LNCaP clone FGC (cell line): ENCODE results near the gene ZNF544.
"Not testable (repeated sequence)": the region's sequence is repeated elsewhere in the genome, so short reads cannot be mapped to it uniquely, and the experiment has no call there.

Source experiments
- DNase-seq: peaks from one replicate; pipeline ENCODE4 v3.0.0-alpha.2; 2011; ENCODE audit warnings: low read depth
- H3K4me3 ChIP-seq: 2 replicates; pipeline ENCODE4 v1.5.1; 2011; ENCODE audit warnings: mild to moderate bottlenecking, low read depth, low read length, control low read depth
- CTCF ChIP-seq: IDR thresholded peaks from 2 replicates; pipeline ENCODE4 v1.5.1; 2012; ENCODE audit warnings: mild to moderate bottlenecking; ENCODE audit not compliant: control insufficient read depth, insufficient read depth; ENCODE audit errors: extremely low read depth

The ZNF544 gene

GRCh38 chr19:58305065-58305931 is 76.6 kb downstream of the ZNF544 start, which contains the start of gene ERVK3-1:
Gene ERVK3-1, plus strand, starts transcription at chr19:58305377. Its CDS starts 6,792 bp downstream, at chr19:58312169.
- peak; percentile 94 for DNase-seq
- TF ChIP-seq CTCF = no peak
- H3K4me3 ChIP-seq = peak within 1 kb of the TSS; percentile 95

GRCh38 chr19:58305932-58306323 is 77.2 kb downstream of the ZNF544 start:
- peak overlapping the region; percentile 95 for H3K4me3 ChIP-seq
- no peak for DNase-seq
- TF ChIP-seq CTCF = no peak

DNA sequence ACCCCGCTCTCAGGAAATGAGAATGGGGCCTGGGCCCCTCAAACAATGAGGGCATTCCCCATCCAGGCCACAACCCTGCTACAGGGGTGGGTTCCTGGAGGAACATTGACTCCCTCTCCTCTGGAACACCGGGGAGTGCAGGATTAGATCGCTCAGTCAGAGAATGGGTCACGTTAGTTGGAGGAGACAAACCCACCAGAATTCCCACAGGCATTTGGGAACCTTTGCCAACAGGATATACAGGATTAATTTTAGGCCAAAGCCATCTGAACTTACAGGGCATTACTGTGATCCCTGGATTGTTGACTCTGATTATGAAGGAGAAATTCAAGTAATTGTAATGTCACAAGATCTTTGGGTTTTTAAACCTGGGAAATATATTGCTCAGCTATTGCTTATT is 79.0 kb downstream of the ZNF544 start:
- H3K4me3 ChIP-seq = no peak overlapping the region
- no peak for TF ChIP-seq CTCF
- DNase-seq = no peak

GRCh38 chr19:58310685-58311084 is 82.0 kb downstream of the ZNF544 start:
- H3K4me3 ChIP-seq, DNase-seq: not testable (repeated sequence)

DNA sequence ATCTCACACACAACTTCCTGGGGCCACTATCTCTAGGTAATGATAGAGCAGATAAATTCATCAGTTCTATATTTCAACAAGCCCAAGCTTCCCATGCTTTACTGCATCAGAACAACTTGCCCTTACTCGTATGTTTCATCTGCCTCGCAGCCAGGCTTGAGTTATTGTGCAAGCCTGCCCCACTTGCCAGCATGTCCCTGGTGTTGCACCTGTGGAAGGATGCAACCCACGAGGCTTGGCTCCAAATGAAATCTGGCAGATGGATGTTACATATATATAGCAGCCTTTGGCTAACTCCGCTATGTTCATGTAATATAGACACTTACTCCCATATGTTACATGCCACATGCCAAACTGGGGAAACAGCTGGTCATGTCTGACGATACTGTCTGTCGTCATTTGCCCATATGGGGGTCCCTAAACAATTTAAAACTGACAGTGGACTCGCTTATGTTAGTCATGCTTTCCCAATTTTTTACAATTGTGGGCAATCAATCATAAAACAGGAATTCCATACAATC is 82.7 kb downstream of the ZNF544 start:
- H3K4me3 ChIP-seq = no peak overlapping the region
- DNase-seq = no peak

More for the DNA sequence above, 82.7 kb downstream of the ZNF544 start:
- no peak for TF ChIP-seq CTCF
